Right atrium auricular region (tissue), 2 donors: ENCODE results near the gene KLHL11. TPM values are rescaled to one million over a fixed set of nuclear protein-coding genes. Genes with fewer than 3 reads are reported as not detected.
"Not testable (repeated sequence)": the region's sequence is repeated elsewhere in the genome, so short reads cannot be mapped to it uniquely, and the experiment has no call there.

Experiments
- DNase-seq: peaks from one replicate; pipeline ENCODE4 v3.0.0-alpha.2; 2019; ENCODE audit warnings: low spot score
- H3K27ac ChIP-seq, 2 donors: fragments of 200-600 bp; sonication (generic); 1 replicate in 1 of 2; 2 replicates in 1 of 2; pipeline ENCODE4 v1.5.1; 2016 to 2019
- H3K27me3 ChIP-seq, 2 donors: fragments of 200-600 bp; sonication (generic); one replicate each; pipeline versions ENCODE4 v1.5.1 to v1.6.0; 2017 to 2019
- H3K36me3 ChIP-seq: fragments of 200-600 bp; sonication (generic); one replicate; pipeline ENCODE4 v1.5.1; 2016
- H3K4me1 ChIP-seq, 2 donors: fragments of 200-600 bp; sonication (generic); one replicate each; pipeline versions ENCODE4 v1.5.1 to v1.6.0; 2017 to 2019
- H3K4me3 ChIP-seq, 2 donors: fragments of 200-600 bp; sonication (generic); 1 replicate in 1 of 2; 2 replicates in 1 of 2; pipeline ENCODE4 v1.5.1; 2017 to 2019; ENCODE audit warnings: mild to moderate bottlenecking in 1 of 2, moderate library complexity in 1 of 2
- H3K9me3 ChIP-seq, 2 donors: fragments of 200-600 bp; sonication (generic); one replicate each; pipeline ENCODE4 v1.5.1; 2019
- total RNA-seq, 2 donors: library from RNA; depleted of rRNA; stranded (reverse); fragments of >200 nt; gene quantifications; one replicate each; pipeline ENCODE4 v1.1.0, GENCODE V29; 2016
- TF ChIP-seq, protein P1 (sequence below), 2 donors: fragments of 200-600 bp; sonication (generic); IDR thresholded peaks; one replicate each; pipeline ENCODE4 v1.5.1; 2019; ENCODE audit warnings: antibody characterized with exemption in 2 of 2

Gene KLHL11
- total RNA-seq, 2 donors from 2014 or later = 6.9 to 8.7 TPM

DNA sequence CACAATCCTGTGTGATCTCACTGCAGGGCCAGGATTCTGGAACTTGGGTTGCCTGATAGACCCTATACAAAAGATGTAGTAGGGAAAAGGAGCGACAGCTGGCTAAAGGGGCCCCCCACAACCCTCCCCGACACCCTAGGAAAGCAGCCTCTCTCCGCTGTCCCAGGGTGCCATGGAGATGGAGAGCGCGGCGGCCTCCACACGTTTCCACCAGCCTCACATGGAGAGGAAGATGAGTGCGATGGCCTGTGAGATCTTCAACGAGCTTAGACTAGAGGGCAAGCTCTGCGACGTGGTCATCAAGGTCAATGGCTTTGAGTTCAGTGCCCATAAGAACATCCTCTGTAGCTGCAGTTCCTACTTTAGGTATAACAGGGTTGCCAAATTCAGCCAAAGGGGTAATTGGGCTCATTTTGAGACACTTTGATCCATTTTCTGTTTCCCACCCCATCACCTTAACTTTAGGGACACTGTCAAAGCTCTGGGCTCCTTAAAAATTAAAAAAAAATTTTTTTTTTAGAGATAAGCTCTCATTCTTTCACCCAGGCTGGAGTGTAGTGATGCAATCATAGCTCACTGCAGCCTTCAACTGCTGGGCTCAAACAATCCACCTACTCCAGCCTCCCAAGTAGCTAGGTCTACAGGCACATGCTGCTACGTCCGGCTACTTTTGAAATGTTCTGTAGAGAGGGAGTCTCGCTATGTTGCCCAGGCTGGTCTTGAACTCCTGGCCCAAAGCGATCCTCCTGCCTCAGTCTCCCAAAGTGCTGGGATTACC, 27.3 kb downstream of the KLHL11 start, which contains the start of gene KLHL10:
TSS of gene KLHL10 (plus strand) at position 65 of the 778 bp plus-strand sequence. CDS start at position 173, 108 bp downstream.
- Histone ChIP-seq H3K4me3 (no peak within 1 kb of the TSS), H3K4me1 (peaks cover 0 to 18% of the 10 kb centered on the region in 2 donors), H3K27ac (no peak within 1 kb of the TSS), H3K36me3 (no peaks in the 10 kb centered on the region), H3K27me3 (no peaks in the 10 kb centered on the region), H3K9me3 (no peaks in the 10 kb centered on the region)
- no peak for DNase-seq
- TF ChIP-seq, protein P1, sequence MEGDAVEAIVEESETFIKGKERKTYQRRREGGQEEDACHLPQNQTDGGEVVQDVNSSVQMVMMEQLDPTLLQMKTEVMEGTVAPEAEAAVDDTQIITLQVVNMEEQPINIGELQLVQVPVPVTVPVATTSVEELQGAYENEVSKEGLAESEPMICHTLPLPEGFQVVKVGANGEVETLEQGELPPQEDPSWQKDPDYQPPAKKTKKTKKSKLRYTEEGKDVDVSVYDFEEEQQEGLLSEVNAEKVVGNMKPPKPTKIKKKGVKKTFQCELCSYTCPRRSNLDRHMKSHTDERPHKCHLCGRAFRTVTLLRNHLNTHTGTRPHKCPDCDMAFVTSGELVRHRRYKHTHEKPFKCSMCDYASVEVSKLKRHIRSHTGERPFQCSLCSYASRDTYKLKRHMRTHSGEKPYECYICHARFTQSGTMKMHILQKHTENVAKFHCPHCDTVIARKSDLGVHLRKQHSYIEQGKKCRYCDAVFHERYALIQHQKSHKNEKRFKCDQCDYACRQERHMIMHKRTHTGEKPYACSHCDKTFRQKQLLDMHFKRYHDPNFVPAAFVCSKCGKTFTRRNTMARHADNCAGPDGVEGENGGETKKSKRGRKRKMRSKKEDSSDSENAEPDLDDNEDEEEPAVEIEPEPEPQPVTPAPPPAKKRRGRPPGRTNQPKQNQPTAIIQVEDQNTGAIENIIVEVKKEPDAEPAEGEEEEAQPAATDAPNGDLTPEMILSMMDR (IDR thresholded peaks at IDR 0.05) = no peak

DNA sequence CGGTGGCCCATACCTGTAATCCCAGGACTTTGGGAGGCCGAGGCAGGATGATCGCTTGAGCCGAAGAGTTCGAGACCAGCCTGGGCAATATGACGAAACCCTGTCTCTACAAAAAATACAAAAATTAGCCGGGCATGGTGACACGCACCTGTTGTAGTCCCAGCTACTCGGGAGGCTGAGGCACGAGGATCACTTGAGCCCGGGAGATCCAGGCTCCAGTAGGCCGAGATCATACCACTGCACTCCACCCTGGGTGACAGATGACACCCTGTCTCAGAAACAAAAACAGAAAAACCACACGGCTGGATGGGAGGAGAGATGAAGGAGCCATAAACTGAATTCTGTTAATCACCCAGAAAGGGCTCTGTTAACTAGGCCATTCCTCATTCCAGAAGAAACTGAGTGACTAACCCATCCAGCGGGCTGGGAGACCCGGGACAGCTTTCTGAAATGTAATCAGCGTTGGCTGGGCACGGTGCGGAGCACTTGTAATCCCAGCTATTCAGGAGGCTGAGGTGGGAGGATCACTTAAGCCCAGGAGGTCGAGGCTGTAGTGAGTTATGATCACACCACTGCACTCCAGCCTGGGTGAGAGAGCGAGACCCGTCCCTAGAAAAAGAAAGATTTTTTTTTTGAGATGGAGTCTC, 28.6 kb downstream of the KLHL11 start:
- TF ChIP-seq, protein P1 (IDR thresholded peaks at IDR 0.05) = no peak
- no peaks in the 10 kb centered on the region for H3K27me3 ChIP-seq
- peak overlapping the region; percentile 91 to 97 for H3K4me3 ChIP-seq
- H3K9me3 ChIP-seq = no peaks in the 10 kb centered on the region
- DNase-seq = no peak
- peak overlapping the region; percentile 80 to 83 for H3K27ac ChIP-seq
- peaks cover 0 to 18% of the 10 kb centered on the region in 2 donors for H3K4me1 ChIP-seq
- peaks cover 7% of the 10 kb centered on the region for H3K36me3 ChIP-seq

DNA sequence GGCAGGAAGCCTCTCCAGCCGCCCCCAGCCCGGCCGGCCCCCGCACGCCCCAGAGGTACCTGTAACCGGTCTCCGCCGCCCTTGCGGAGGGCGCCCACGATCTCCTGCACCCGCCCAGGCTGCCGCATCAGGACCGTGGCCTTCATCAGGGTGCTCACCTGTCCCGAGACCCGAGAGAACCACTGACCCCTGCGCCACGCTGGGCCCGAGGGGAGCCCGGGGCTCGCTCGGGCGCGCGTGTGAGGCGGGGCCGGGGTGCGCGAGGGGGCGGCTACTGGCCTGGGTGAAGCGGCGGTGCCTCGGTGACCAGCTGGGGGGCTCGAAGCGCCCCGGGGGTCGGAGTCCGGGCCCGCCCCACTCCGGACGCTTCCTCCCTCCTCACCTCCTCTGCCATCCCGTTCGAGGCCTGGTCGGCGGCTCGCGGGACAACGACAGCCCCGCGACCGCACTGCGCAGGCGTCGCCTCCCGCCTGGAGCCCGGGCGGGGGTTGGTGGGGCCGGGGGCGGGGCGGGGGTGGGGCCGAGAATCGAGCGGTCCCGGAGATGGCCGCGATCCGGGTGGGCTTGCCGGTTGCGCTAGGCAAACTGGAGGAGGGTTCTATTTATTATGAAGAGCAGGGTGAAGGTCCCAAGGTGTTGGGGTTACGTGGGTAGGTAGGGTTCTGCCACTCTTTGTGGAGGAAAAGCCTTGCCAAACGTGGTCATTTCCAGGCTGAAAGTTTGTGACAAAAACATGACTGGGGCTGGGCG, 29.2 kb downstream of the KLHL11 start, which contains the start of gene NT5C3B:
TSS of gene NT5C3B (minus strand) at position 433 of the 750 bp plus-strand sequence. CDS start at position 394, 39 bp downstream.
- TF ChIP-seq, protein P1 (IDR thresholded peaks at IDR 0.05) = no peak
- Histone ChIP-seq H3K27me3 (no peaks in the 10 kb centered on the region), H3K4me3 (peak within 1 kb of the TSS; percentile 91 to 97), H3K27ac (peak within 1 kb of the TSS; percentile 80 to 83), H3K9me3 (no peaks in the 10 kb centered on the region), H3K36me3 (peaks cover 13% of the 10 kb centered on the region), H3K4me1 (peaks cover 0 to 18% of the 10 kb centered on the region in 2 donors)
- DNase-seq = no peak

DNA sequence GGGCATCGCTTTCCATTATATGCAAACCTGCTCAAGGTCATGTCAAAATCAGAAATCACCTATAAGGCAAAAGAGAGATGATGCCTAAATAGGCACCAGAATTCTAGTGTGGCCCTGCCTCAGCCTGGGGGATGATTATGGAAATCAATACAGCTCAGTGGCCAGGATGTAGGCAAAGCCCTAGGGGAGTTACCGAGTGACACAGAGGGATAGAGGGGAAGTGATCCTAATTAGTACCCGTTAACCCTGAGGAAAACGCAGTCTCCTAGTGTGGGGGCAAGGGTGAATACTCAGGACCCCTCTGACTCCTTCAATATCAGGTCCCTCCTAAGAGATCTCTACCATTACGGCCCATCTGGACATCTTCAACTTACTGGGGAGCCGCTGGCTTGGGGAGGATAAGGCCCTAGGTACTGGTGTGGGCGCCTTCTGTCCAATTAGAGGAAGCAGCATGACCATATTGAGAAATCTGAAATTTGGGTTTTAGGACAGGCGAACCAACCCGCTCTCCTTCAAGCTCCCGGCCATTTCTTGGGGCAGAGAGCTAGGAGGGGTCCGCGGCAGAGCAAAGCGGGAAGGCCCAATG, 29.9 kb downstream of the KLHL11 start:
- H3K27ac ChIP-seq = peak overlapping the region; percentile 80 to 83
- H3K4me3 ChIP-seq = peak overlapping the region; percentile 91 to 97
- no peaks in the 10 kb centered on the region for H3K9me3 ChIP-seq
- H3K4me1 ChIP-seq = peaks cover 0 to 18% of the 10 kb centered on the region in 2 donors
- DNase-seq = no peak
- H3K27me3 ChIP-seq = no peaks in the 10 kb centered on the region
- peaks cover 20% of the 10 kb centered on the region for H3K36me3 ChIP-seq
- TF ChIP-seq, protein P1 (IDR thresholded peaks at IDR 0.05) = no peak

DNA sequence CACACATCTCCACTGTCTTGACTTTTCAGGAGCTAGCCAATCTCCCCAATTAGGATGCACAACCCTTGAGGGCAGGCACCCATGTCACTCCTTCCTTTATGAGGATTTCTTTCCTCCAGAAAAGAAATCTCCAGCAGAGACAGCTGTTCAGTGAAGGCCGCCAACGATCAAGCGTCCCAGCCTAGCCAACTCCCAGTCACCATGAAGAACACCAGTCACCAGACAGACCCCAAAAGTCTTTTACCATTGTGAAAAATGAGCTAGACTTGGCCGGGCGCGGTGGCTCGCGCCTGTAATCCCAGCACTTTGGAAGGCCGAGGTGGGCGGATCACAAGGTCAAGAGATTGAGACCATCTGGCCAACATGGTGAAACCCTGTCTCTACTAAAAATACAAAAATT, 35.3 kb downstream of the KLHL11 start:
- not testable (repeated sequence) for H3K9me3 ChIP-seq, H3K27me3 ChIP-seq, DNase-seq, H3K4me3 ChIP-seq, H3K27ac ChIP-seq, H3K4me1 ChIP-seq
- H3K36me3 ChIP-seq = peaks cover 63% of the 10 kb centered on the region
